Endothelial cell of hepatic sinusoid (primary cell): ENCODE data around the gene C19orf25.

Source experiments
- in situ Hi-C: cut with HindIII; loops from 2 replicates; pipeline ENCODE4 v1.10.0; 2017; ENCODE audit warnings: low sequenced_read_pairs

Gene C19orf25

DNA sequence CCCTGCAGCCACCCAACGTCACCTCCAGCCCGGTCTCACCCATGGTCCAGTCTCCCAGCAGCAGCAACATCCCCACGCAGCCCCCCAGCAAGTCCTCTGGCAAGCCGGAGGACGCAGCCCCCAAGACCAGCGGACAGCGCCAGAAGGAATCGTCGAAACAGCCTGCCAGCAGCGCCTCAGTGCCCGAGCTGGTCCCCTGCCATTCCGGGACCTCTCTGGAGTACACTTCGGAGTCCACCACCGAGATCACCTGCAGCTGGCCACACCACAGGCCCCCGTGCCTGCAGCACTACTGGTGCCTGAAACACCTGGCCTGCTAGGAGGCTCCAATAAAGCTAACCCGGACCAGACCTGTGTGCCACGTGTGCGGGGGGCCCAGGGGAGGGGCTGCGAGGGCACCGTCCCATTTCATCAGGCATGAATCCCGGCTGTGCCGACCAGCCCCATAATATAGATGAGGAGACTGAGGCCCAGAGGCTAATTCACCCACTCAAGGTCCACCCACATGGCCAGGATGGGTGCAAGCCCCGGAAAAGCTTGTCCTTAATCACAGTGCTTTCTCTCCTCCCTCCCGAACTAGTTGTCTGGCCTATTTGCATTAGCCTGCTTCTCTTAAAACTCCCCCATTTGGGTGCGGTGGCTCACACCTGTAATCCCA, 18.7 kb upstream of the C19orf25 start:
- in situ Hi-C loops = no loop called here

- in situ Hi-C loops = no loop called here
Observed at GRCh38 chr19:1496714-1497577, 17.9 kb upstream of the C19orf25 start.

- in situ Hi-C loops = no loop called here
Observed at GRCh38 chr19:1495799-1496713, 17.0 kb upstream of the C19orf25 start.

DNA sequence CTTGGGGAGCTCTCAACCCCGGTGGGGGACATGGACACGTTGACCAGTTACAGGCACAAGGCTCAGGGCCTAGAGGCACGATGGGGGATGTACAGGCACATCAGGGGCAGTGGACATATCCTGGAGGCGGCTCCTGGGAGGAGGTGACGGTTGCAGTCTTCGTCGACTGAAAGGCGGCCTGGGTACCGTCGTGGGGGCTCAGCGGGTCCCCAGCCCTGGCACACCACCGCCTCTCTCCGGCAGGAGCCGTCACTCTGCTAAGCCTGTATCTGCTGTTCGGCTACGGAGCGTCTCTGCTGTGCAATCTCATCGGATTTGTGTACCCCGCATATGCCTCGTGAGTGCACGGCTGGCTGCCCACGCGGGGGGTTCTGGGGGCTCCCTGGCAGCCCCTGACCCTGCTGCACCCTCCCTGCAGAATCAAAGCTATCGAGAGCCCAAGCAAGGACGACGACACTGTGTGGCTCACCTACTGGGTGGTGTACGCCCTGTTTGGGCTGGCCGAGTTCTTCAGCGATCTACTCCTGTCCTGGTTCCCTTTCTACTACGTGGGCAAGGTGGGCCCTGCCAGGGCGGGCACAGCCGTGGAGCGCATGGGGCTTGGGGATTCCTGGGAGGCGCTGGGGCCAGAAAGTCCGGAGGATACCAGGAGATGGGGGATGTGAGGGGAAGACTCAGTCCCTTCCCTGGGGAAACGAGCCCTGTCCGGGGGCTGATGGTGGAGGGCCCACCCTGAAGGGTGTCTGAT, 16.2 kb upstream of the C19orf25 start:
- in situ Hi-C loops = no loop called here

DNA sequence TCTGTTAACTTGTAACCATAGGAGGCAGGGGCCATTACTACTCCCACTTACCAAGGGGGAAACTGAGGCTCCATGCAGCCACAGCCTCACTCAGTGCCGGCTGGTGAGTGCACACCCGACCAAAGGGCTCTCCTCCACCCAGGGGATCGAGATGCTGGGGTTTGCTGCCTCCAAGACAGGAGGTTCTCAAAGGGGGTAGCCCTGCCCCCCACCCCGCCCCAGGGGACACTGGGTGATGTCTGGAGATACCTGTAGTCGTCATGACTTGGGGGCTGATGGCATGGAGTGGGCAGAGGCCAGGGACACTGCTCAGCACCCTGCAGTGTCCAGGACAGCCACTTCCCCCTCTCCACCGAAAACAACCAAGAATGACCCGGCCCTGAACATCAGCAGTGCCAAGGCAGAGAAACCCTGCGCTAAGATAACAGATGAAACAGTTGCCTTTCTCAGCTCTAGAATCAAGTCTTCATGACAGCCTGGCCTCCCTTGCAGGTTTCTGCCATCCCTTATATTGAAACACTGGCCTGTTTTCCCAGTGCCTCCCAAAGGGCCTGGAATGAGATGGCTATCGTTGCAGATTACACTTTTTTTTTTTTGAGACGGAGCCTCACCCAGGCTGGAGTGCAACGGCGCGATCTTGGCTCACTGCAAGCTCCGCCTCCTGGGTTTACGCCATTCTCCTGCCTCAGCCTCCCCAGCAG, 15.2 kb upstream of the C19orf25 start:
- in situ Hi-C loops = no loop called here

DNA sequence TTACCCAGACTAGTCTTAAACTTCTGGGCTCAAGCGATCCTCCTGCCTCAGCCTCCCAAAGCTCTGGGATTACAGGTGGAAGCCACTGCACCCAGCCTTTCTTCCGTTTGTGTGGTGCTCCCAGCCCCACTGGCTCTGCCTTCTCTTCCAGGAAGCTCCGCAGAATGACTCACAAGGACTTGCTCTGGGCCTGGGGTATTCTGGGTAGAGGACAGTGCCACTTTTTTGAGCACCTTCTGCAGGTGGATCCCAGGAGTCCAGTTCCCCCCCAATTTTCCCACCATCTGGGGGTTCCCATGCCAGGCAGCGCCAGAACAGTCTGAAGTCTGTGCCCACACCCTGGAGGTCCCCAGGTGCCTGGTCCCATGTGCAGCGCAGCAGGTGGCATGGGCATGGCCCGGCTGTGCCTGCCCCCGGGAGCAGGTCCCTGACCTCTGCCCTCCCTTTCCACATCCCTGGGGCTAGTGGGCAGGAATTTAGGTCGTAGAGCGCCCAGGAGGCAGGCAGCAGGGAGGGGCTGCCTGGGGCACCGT, 13.5 kb upstream of the C19orf25 start:
- in situ Hi-C loops = no loop called here

DNA sequence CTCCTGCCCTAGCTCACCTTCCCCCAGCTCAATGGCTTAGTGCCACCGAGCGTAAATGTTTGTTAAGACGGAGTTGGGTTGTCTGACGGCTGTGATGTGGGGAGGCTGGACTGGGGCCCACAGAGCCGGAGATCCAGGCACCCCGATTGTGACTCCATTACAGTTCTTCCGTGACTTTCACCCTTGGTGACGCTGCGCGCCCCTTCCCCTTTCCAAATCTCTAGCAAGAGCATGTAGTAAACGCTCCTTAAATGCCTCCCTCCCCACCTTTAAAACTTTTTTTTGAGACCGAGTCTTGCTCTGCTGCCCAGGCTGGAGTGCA, 12.8 kb upstream of the C19orf25 start:
- in situ Hi-C loops = no loop called here

DNA sequence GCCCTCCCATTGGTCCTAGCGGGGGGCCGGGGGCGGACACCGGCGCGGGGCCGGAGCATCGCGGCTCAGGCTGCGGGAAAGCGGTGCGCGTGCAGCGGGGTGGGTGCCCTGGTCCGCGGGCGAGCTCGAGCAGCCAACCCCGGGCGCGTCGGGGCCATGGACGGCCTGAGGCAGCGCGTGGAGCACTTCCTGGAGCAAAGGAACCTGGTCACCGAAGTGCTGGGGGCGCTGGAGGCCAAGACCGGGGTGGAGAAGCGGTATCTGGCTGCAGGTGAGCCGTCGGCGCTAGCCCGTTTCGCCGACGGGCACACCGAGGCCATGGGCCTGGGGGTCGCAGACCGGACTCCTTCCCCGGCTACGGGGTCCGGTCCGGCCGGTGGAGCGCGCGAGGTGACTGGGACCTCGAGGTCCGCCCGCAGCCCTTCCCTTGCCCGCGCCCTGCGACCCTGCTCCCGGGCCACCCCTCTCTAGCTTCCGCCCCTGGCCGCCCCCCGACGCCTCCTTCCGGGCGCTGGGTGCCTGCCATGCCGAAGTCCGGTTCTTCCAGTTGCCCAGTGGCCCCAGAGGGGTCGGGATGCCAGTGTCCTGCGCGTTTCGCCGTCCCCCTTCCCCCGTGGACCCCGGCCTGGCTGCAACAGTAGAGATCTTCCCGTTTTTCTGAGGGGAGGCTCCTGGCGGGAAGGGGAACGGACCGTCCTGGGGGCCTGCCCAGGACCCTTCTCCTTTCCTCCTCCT, 12.3 kb upstream of the C19orf25 start, which contains the start of gene REEP6:
TSS of gene REEP6 (plus strand) at position 68 of the 735 bp plus-strand sequence. CDS start at position 157, 89 bp downstream.
- in situ Hi-C loops = no loop called here

DNA sequence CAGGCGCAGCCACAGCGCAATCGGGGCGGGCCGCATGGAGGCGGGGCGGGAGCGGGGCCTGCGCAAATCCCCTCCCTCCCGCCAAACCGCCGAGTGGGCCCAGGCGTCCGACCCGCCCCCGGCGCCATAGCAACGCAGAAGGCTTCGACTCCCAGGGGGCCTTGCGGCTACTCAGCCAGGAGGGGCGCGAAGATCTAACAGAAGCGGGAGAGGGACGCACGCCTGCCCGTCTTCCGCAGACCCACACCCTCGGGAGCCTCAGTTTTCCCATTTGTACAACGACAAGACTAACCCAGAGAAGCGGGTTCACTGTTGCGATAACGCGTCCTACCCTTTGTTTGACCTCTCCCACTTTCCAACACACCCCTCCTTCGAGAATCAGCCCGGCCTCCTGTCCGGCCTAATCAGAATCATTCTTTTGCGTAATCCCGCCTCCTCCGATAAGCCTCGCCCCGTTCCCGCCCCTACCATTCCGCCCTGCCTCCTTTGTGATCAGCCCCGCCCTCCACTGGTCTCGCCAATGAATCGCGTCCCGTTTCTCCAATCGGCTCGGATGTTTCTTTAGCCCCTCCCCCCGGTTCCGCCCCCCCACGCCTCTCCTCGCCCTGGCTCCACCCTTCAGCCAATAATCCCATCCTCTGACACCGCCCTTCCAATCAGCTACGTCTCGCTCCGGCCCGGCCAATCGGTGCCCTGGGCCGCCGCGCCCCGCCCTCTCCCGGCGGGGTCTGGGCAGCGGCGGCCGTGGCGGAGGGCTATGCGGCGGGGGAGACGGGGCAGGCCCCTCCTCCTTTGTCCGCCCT, 11.5 kb upstream of the C19orf25 start, which contains the start of gene PCSK4:
TSS of gene PCSK4 (minus strand) at position 40 of the 803 bp plus-strand sequence. CDS start at position 36, 4 bp downstream.
- in situ Hi-C loops = no loop called here

DNA sequence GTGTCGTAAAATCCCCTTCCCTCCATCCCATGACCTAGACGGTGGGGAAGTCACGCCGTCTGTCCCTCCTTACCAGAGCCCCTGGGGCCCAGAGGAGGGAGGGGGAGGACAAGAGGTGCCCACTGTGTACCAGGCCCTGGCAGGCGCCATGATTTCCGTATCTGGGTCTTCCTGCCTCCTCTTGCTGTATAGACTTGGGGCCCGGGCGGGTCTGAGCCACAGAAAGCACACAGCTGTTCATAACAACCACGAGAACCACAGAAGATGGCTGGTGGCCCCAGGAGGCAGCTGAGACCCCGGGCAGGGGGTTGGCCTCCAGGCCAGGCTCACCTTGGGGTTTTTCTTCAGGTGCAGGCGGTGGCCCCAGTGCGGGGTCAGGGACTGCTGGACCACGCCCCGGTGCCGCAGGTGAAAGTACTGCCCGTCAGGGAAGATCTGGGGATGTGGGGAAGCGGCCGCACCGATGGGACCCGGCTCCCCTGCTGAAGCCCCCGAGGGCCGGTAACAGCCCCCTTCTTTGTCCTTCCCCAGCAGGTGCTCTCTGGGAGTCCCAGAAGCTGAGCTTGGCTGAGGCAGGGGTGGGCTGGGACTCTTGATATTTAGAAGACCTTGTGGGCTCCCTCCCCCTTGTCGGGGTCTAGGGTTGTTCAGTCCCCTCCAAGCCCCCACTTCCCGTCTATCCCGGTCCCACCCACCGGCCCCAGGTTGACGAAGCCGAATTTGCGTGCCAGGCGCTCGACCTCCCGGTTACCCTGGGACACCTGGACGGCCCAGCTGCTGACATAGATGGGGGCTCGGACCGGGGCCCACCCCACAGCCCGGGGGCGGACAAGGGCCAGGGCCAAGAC, 10.7 kb upstream of the C19orf25 start:
- in situ Hi-C loops = no loop called here

GRCh38 chr19:1488282-1488601, 9.2 kb upstream of the C19orf25 start:
- in situ Hi-C loops = no loop called here

- in situ Hi-C loops = no loop called here
Observed at GRCh38 chr19:1487576-1488281, 8.7 kb upstream of the C19orf25 start.

DNA sequence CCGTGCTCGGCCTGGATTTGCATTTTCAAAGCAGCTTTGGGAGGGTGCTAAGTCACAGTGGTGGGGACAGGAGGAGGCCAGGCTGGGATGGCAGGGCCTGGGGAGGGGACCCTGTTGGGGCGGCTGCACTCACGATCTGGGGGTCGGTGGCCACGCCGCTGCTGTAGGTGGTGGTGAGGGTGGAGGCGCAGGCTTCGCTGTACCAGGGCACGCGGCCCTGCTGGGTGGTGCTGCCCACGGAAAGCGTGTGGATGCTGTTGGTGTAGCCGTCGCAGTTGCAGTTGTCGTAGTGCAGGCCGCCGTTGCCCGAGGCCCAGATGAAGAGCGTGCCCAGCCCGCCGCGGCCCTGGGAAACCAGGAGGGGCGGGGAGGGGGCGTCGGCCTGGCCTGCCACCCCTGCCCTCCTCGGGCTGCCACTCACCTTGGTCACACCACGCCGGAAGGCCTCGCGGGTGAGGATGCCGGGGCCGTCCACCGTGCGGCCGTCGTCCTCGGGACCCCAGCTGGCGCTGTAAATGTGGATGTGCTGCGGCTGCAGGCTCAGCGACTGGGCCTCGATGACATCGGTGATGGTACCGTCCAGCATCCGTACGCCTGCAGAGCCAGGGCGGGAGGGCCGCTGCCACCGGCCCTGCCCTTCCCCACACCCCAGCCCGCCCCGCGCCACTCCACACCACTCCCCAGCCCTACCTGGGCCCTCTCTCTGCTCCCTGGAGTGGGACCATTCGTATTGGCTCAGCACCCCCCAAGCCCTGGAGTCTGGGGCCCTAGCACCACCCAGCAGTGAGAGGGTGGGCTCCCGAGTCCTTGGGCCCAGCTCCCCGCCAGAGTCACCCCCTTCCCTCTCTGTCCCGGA, 7.9 kb upstream of the C19orf25 start:
- in situ Hi-C loops = no loop called here

DNA sequence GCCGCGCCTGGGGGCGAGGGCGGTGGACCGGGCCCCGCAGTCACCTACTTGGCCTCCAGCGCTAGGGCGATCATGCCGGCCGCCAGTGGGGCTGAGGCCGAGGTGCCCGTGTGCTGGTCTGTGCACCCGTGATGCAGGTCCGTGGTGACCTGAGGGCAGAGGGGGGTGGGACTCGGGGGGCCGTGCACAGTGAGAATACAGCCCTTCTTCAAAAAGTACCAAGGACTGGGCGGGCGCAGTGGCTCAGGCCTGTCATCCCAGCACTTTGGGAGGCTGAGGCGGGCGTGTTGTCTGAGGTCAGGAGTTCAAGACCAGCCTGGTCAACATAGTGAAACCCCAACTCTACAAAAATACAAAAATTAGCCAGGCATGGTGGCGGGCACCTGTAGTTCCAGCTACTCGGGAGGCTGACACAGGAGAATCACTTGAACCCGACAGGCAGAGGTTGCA, 5.0 kb upstream of the C19orf25 start:
- in situ Hi-C loops = no loop called here

- in situ Hi-C loops = no loop called here
Observed at GRCh38 chr19:1483131-1483978, 4.3 kb upstream of the C19orf25 start.
